ENCODE results near the gene TRAPPC12.
A peak's percentile ranks its signal among the peaks of the same experiment; 100 is the strongest.
"Not testable (repeated sequence)": the region's sequence is repeated elsewhere in the genome, so short reads cannot be mapped to it uniquely, and the experiment has no call there.

The TRAPPC12 gene

DNA sequence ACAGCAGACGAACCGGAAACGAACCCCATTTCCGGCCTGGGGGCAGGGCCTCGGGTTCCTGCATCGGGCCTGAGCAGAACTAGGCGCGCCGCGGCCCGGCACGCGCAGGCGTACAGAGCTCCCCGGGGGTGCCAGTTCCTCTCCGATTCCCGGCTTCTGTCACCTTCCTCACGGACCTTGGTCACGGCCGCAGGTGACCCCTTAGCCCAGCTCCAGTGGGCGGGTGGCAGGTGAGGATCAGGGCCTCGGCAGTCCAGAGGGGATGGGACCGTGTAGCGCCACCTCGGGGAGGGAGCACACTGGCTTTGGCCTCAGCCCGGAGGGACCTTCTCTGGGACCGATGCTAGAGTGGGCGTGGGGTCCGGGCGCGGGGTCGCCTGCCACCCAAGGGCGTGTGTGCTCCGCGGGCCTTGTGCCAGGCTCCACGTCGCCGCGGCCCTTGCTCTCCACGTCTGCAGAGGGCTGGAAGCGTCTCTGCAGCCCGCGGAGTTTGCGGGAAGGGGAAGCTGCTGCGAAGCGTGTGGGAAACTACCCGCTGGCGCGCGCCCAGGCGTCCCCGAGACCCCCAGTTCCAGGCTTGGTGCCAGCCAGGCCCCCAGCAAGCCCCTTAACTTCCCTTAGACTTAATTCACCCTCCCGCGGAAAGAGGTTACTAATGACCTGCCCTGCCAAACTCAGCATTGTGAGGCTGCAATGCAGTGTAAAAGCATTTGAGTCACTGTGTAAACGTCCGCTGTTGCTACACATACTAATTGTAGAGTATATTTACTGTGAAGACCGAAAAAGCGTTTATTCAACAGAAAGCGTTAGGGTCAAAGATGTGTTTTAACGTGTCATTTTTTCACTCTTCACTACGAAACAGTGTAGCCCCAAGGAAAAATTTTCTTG is at the start of gene TRAPPC12:
TSS of gene TRAPPC12 (plus strand) at position 48 of the 888 bp plus-strand sequence. CDS start 7,930 bp downstream, outside the sequence.
- DNase-seq, result peak; percentile 96

DNA sequence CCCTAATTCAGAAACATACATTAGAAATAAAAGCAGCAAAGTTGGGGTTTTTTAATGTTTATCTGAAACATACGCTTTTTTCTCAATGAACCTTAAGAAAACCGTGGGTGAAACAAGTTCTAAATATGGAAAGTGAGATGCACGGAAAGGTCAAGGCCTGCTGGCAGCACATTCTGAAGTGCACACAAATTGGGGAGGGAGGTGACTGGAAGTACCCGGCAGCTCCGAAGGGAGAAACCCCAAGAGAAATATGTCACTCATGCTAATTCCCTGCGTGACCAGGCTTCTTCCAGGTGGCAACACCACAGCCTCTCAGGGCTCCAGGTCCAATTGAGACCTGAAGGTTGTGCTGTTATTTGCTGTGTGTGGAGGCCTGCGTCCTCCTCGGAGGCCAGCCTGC is 47.4 kb upstream of the TRAPPC12 start:
- DNase-seq, result no peak

- no peak for DNase-seq
Measured at GRCh38 chr2:3334392-3335345, 44.8 kb upstream of the TRAPPC12 start.

DNA sequence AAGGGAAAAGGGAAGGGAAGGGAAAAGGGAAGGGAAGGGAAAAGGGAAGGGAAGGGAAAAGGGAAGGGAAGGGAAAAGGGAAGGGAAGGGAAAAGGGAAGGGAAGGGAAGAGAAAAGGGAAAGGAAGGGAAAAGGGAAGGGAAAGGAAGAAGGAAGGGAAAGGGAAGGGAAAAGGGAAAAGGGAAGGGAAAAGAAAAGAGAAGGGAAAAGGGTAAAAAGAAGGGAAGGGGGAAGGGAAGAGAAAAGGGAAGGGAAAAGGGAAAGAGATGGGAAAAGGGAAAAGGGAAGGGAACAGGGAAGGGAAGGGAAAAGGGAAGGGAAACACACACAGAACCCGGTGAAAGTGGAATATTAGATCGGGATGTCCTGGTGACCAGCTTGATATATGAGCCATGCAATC is 42.6 kb upstream of the TRAPPC12 start:
- DNase-seq, result no peak

DNA sequence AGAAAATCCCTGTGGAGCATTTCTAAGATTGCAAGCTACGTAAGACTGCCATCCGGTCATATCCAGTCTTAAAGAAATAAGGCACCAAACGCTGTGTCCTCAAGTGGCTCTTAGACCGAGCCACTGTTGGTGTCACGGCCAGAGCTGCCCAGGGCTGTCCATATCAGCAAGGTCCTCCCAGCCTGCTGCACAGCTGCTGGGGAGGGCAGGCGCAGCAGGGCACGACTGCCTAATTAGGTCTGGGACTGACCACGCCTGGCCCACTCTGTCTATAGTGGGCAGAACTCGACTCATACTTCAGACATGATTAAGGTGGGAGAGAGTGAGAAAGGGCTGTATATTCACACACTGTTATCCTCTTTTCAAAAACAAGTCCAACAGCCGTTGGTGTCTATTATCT is 41.2 kb upstream of the TRAPPC12 start:
- DNase-seq, result no peak

GRCh38 chr2:3340144-3340543 is 39.4 kb upstream of the TRAPPC12 start:
- no peak for DNase-seq

DNA sequence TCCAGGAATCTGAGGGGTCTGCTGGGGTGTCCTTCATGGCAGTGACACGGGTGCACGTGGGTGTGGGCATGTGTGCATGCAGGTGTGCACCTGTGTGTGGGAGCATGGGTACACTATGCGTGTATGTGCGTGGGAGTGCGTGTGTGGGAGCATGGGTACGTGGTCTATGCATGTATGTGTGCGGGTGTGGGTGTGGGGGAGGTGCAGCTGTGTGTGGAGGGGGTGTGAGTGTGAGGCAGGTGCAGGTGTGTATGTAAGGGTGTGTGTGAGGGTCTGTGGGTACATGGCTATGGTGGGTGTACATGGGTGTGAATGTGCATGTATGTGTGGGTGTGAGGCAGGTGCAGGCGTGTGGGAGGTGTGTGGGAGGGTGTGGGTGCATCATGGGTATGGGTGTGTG is 38.2 kb upstream of the TRAPPC12 start:
- DNase-seq, result no peak

GRCh38 chr2:3342324-3342723 is 37.2 kb upstream of the TRAPPC12 start:
- DNase-seq, result no peak

DNA sequence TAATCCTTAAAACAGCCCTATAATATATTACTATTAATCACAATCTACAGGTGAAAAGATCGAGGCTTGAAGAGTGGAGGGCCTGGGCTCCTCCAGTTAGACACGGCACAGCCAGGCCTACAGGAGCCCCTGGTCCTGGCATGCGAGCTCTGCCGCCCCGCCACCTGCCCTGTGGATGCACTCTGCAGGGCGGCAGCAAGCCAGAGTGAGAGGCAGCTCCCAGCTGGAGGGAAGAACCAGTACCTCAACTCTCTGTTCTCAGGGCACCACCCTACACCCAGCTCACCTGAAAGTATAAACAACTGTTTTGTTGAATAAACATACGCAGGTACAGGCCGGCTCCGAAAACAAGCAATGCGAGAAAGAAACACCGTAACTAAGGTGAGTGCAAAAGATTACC is 36.5 kb upstream of the TRAPPC12 start:
- no peak for DNase-seq

GRCh38 chr2:3344897-3345296 is 34.6 kb upstream of the TRAPPC12 start:
- no peak for DNase-seq

DNA sequence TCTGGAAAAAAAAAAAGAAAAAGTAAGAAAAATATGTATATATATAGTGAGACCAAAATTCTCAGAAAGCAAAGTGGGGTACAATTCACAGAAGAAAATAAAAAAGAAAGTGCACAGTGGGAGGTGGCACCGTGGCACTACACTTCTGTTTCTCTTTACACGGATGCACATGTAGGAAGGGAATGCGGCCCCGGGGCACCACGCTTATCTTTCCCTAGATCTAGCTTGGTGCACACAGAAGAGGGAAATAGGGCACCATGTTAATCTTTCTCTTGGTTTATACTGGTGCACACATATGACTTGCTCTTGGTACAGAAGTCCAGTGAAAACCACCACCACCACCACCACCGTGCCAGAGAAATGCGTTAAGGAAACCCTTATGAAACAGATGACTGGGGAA is 33.9 kb upstream of the TRAPPC12 start:
- DNase-seq, result no peak

DNA sequence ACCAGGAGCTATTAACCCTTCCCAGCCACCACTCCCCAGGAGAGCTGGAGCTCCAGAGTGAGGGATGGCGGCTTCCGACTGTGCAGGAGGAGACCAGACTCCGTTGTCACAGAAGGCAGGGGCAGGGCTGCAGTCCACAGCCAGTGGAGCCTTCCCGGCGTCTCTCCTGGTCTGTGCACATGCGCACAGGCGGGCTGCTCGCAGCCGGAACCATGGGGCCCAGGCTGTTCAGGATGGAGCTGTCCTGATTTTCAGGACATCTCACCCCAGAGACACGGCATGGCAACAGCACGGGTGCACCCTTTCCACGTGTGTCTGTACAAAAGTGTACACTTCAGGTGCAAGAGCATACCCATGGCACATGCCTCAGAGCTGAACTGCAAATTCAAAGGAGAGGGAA is 30.7 kb upstream of the TRAPPC12 start:
- DNase-seq, result no peak

GRCh38 chr2:3349211-3349693 is 30.2 kb upstream of the TRAPPC12 start:
- DNase-seq, result no peak

GRCh38 chr2:3354986-3355385 is 24.5 kb upstream of the TRAPPC12 start:
- DNase-seq, result no peak

GRCh38 chr2:3355951-3356569 is 23.4 kb upstream of the TRAPPC12 start:
- no peak for DNase-seq

DNA sequence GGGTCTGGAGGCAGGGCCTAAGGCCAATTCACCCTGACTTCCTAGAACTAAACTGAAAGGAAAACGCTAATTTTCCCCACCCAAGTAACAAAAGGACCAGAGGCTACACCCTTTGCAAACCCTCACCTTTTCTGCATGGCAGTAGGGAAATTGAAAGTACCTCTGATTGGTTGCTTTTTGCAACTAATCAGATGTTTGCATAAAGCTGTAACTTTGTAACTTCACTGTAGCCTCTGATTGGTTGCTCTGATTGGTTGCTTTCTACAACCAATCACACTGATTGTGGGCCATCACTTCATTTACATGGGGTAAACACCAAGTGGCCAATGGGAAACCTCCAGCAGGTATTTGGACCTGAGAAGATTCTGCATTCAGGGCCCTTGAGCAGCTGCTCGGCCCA is 22.7 kb upstream of the TRAPPC12 start:
- DNase-seq, result no peak

DNA sequence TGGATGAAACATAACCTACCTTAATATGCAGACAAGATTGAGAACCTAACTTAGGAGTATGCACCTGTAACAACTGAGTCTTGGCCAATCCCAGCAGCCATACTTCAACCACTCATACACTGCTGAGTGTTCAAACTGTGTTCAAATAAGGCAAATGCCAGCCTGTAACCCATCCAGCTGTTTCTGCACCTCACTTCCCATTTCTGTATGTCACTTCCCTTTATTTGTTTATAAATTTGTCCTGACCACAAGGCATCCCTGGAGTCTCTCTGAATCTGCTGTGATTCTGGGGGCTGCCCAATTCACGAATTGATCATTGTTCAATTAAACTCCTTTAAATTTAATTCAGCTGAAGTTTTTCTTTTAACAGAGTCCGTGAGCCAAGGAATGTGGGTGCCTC is 22.0 kb upstream of the TRAPPC12 start:
- not testable (repeated sequence) for DNase-seq

GRCh38 chr2:3357926-3358325 is 21.6 kb upstream of the TRAPPC12 start:
- no peak for DNase-seq

GRCh38 chr2:3361518-3362389 is 17.7 kb upstream of the TRAPPC12 start:
- no peak for DNase-seq

DNA sequence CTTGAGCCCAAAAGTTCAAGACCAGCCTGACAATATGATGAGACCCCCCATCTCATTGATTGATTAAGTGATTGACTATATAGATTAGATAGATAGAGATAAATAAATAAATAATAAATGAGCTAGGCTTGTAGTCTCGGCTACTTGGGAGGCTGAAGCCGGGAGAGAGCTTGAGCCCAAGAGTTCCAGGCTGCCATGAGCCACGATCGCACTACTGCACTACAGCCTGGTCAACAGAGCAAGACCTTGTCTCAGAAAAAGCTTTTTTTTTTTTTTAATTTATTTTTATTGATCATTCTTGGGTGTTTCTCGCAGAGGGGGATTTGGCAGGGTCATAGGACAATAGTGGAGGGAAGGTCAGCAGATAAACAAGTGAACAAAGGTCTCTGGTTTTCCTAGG is 14.3 kb upstream of the TRAPPC12 start:
- DNase-seq, result no peak

GRCh38 chr2:3368261-3368722 is 11.2 kb upstream of the TRAPPC12 start:
- DNase-seq, result no peak
